NCI-H345 treated with DMSO at 0.1 percent for 48 hours (cell line): ENCODE measurements around the gene PHF1.

Source experiments
- DNase-seq: peaks from one replicate; lab custom pipeline; 2025; ENCODE audit not compliant: unreplicated experiment; lab: John Stamatoyannopoulos, UW

The PHF1 gene

DNA sequence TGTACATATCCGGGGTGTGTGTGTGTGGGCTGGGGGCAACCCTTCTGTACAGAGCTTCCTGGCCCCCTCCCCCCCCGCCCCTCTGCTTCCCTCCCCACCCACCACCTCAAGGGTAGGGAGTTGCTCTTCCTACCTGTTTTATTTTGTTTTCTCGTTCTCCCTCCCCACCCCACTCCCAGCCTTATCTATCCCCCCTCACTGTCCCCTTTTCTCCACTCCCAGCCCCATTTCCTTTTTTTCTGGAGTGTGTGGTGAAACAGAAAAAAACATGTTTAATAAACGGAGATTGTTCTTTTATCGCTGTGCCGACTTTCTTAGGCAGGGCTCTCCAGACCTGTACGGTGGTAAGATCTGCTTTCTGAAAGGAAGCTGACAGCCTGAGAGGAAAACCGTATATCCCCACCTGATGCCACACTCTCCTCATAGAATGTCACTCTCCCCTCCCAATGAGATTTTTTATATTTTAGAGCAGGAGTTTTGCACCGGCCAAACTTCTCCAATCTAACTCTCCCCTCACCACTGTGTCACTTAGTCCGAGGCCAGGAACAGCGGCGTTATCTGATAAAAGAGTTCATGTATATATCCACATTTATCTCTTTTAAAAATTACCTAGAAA, 42.7 kb downstream of the PHF1 start:
- DNase-seq: no peak

GRCh38 chr6:33454009-33454946, 43.5 kb downstream of the PHF1 start, which contains the start of gene ZBTB9:
ZBTB9 (plus strand) TSS chr6:33454576; CDS start chr6:33455101, 525 bp downstream.
- peak; percentile 93 for DNase-seq

DNA sequence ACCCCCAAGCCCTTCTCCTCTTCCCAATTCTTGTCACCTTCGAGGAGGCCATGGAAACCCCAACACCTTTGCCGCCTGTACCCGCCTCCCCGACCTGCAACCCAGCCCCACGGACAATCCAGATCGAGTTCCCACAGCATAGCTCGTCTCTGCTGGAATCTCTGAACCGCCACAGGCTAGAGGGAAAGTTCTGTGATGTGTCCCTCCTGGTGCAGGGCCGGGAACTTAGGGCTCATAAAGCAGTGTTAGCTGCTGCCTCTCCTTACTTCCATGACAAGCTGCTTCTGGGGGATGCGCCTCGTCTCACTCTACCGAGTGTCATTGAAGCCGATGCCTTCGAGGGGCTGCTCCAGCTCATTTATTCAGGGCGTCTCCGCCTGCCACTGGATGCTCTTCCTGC, 44.2 kb downstream of the PHF1 start:
- DNase-seq: no peak

GRCh38 chr6:33456156-33456555, 45.3 kb downstream of the PHF1 start:
- no peak for DNase-seq

GRCh38 chr6:33458676-33459075, 47.9 kb downstream of the PHF1 start:
- DNase-seq: no peak

DNA sequence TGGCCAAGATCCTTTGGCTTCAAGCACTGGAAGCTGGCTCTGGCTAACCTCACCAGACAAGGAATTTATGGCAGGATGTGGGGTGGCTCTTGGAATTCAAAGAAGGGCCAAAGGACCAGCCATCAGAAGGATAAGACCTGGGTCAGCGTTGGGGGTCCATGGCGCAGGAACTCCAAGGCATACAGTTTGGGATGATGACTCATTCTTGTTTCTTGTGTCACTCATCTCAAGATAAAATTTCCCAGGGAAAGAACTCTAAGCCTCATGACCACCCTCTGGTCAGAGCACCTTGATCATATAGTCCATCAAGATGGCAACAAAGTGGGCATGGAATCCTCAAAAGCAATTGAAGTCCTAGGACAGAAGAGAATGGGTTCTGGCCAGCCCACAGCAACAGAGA, 48.4 kb downstream of the PHF1 start:
- DNase-seq: no peak
